ENCODE results near the gene TACR1. TPM values are rescaled to one million over a fixed set of nuclear protein-coding genes. Genes with fewer than 3 reads are reported as not detected.

TACR1 gene
- total RNA-seq, 1 donor from 2014 or later, result not detected

GRCh38 chr2:75025633-75026380 is 173.5 kb downstream of the TACR1 start:
- Mint-ChIP-seq H3K27me3 (ENCODE audit: low read depth) (peaks cover 2% of the 10 kb centered on the region), H3K9me3 (no peaks in the 10 kb centered on the region), H3K4me1 (ENCODE audit: low read depth) (peaks cover 7% of the 10 kb centered on the region), H3K36me3 (ENCODE audit: low read depth) (no peaks in the 10 kb centered on the region), H3K4me3 (ENCODE audit: low read depth) (no peak overlapping the region), H3K27ac (no peak overlapping the region)
- intact Hi-C loops (cut with micrococcal nuclease), result no loop called here
- no peak for DNase-seq (ENCODE audit: low spot score)

DNA sequence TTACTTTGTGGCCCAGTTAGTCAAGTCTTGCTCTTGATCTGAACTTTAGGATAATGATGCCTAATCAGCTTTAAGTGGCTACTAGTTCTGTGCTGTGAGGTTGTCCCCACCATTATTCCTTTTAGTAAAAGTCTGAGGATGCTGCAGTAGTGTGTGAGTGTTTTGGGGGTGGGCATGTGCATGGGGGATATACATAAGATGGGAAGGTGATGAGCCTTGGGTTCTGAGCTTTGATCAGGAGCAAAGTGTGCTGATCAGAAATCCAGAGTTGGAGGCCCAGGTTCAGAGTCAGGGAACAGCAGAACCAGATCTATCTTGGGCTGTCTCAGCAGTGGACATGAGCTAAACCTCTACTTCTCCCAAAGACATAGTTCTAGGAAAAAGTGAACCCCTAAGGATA is 174.1 kb downstream of the TACR1 start:
- Mint-ChIP-seq H3K4me1 (ENCODE audit: low read depth) (peaks cover 1% of the 10 kb centered on the region), H3K36me3 (ENCODE audit: low read depth) (no peaks in the 10 kb centered on the region), H3K4me3 (ENCODE audit: low read depth) (no peak overlapping the region), H3K27me3 (ENCODE audit: low read depth) (peaks cover 2% of the 10 kb centered on the region), H3K9me3 (no peaks in the 10 kb centered on the region), H3K27ac (no peak overlapping the region)
- intact Hi-C loops (cut with micrococcal nuclease), result no loop called here
- DNase-seq (ENCODE audit: low spot score), result no peak

GRCh38 chr2:75023666-75024455 is 175.5 kb downstream of the TACR1 start:
- Mint-ChIP-seq H3K9me3 (no peaks in the 10 kb centered on the region), H3K4me3 (ENCODE audit: low read depth) (no peak overlapping the region), H3K27ac (no peak overlapping the region), H3K36me3 (ENCODE audit: low read depth) (no peaks in the 10 kb centered on the region), H3K27me3 (ENCODE audit: low read depth) (peaks cover 2% of the 10 kb centered on the region), H3K4me1 (ENCODE audit: low read depth) (no peaks in the 10 kb centered on the region)
- intact Hi-C loops (cut with micrococcal nuclease), result no loop called here
- no peak for DNase-seq (ENCODE audit: low spot score)

DNA sequence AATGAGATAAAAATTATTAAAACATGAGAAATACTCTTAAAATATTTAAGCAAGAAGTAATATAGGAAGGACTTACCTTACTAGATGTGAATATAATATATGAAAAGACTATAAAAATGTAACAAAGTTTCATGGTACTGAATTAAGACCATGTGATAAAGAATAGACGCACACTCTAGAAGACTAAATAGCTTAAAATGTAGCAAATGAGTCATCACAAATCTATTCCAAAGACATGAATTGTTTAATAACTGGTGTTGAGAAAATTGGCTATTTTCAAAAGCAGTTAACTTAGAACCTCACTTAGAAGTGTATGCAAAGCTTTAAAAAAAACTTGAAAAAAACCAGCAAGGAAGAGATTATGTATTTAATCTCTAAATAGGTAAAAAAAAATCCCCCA is 176.8 kb downstream of the TACR1 start:
- Mint-ChIP-seq H3K4me3 (ENCODE audit: low read depth) (no peak overlapping the region), H3K9me3 (no peaks in the 10 kb centered on the region), H3K4me1 (ENCODE audit: low read depth) (no peaks in the 10 kb centered on the region), H3K27me3 (ENCODE audit: low read depth) (peaks cover 2% of the 10 kb centered on the region), H3K27ac (no peak overlapping the region), H3K36me3 (ENCODE audit: low read depth) (no peaks in the 10 kb centered on the region)
- no peak for DNase-seq (ENCODE audit: low spot score)
- intact Hi-C loops (cut with micrococcal nuclease), result no loop called here

- Mint-ChIP-seq H3K27ac (no peak overlapping the region), H3K27me3 (ENCODE audit: low read depth) (peaks cover 2% of the 10 kb centered on the region), H3K9me3 (no peaks in the 10 kb centered on the region), H3K4me3 (ENCODE audit: low read depth) (no peak overlapping the region), H3K4me1 (ENCODE audit: low read depth) (no peaks in the 10 kb centered on the region), H3K36me3 (ENCODE audit: low read depth) (no peaks in the 10 kb centered on the region)
- no peak for DNase-seq (ENCODE audit: low spot score)
- intact Hi-C loops (cut with micrococcal nuclease), result no loop called here
Observed at GRCh38 chr2:75021672-75022071, 177.6 kb downstream of the TACR1 start.

DNA sequence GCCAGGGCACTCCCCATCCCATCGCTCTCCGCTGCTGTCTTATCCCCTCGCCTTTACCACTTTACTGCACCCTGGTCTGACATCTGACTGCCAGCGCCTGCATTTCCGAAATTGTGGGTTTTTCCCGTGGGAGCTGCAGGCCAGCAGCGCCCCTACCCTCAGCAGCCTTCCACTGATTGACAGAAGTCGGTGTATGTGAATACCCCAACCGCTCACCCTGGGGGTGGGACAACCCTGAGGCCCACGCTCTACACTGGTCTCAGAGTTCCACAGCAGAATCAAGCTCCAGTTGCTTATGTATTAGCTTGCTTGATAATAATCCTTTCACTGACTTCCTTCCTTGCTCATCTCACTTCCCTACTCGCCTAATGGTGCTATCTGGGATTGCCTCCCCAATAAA is 178.8 kb downstream of the TACR1 start:
- H3K4me1 Mint-ChIP-seq (ENCODE audit: low read depth), result no peaks in the 10 kb centered on the region
- no peaks in the 10 kb centered on the region for H3K36me3 Mint-ChIP-seq (ENCODE audit: low read depth)
- no peak for DNase-seq (ENCODE audit: low spot score)
- H3K27me3 Mint-ChIP-seq (ENCODE audit: low read depth), result peaks cover 2% of the 10 kb centered on the region
- H3K9me3 Mint-ChIP-seq, result no peaks in the 10 kb centered on the region
- no peak overlapping the region for H3K4me3 Mint-ChIP-seq (ENCODE audit: low read depth)
- no peak overlapping the region for H3K27ac Mint-ChIP-seq
- intact Hi-C loops (cut with micrococcal nuclease), result no loop called here

GRCh38 chr2:75019790-75020189 is 179.5 kb downstream of the TACR1 start:
- Mint-ChIP-seq H3K4me1 (ENCODE audit: low read depth) (no peaks in the 10 kb centered on the region), H3K4me3 (ENCODE audit: low read depth) (no peak overlapping the region), H3K27me3 (ENCODE audit: low read depth) (peaks cover 4% of the 10 kb centered on the region), H3K9me3 (no peaks in the 10 kb centered on the region), H3K27ac (no peak overlapping the region), H3K36me3 (ENCODE audit: low read depth) (no peaks in the 10 kb centered on the region)
- intact Hi-C loops (cut with micrococcal nuclease), result no loop called here
- no peak for DNase-seq (ENCODE audit: low spot score)

DNA sequence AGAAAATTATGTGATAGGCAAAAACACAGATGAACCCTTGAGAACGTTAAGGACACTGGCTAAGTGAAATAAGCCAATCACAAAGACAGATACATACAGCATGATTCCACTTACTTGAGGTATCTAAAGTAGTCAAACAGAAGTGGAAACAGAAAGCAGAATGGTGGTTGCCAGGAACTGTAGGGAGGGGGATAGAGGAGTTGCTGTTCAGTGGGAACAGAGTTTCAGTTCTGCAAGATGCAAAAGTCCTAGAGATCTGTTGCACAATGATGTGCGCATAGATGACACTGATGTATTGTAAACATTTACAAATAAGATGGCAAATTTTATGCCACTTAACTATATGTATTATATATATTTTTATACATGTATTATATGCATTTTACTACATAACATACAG is 181.2 kb downstream of the TACR1 start:
- no peaks in the 10 kb centered on the region for H3K4me1 Mint-ChIP-seq (ENCODE audit: low read depth)
- H3K27me3 Mint-ChIP-seq (ENCODE audit: low read depth), result peaks cover 4% of the 10 kb centered on the region
- intact Hi-C loops (cut with micrococcal nuclease), result no loop called here
- no peak for DNase-seq (ENCODE audit: low spot score)
- H3K27ac Mint-ChIP-seq, result no peak overlapping the region
- no peak overlapping the region for H3K4me3 Mint-ChIP-seq (ENCODE audit: low read depth)
- H3K36me3 Mint-ChIP-seq (ENCODE audit: low read depth), result no peaks in the 10 kb centered on the region
- H3K9me3 Mint-ChIP-seq, result no peaks in the 10 kb centered on the region

GRCh38 chr2:75012080-75012479 is 187.2 kb downstream of the TACR1 start:
- Mint-ChIP-seq H3K9me3 (no peaks in the 10 kb centered on the region), H3K4me1 (ENCODE audit: low read depth) (no peaks in the 10 kb centered on the region), H3K4me3 (ENCODE audit: low read depth) (no peak overlapping the region), H3K27me3 (ENCODE audit: low read depth) (peaks cover 2% of the 10 kb centered on the region), H3K36me3 (ENCODE audit: low read depth) (no peaks in the 10 kb centered on the region), H3K27ac (no peak overlapping the region)
- no peak for DNase-seq (ENCODE audit: low spot score)
- intact Hi-C loops (cut with micrococcal nuclease), result no loop called here

DNA sequence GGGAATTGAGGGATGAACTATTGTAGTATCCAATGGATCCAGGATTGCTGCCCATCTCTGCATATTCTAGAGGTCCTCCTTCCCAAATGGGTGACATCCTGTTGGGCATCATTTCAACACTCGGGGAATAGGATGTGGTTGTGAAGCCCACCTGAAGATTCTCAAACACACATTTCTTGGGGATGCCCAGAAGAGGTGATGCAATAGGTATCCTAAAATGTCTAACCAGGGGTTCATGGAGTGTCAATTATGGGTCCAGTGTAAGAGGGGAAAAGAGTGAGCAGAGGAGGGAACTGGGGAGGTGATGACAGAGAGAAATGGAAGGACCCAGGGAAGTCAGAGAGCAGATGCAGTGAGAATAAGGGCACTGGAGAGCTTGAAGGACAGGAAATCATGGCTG is 188.7 kb downstream of the TACR1 start:
- H3K27me3 Mint-ChIP-seq (ENCODE audit: low read depth), result peaks cover 2% of the 10 kb centered on the region
- no peak for DNase-seq (ENCODE audit: low spot score)
- H3K4me3 Mint-ChIP-seq (ENCODE audit: low read depth), result no peak overlapping the region
- H3K27ac Mint-ChIP-seq, result no peak overlapping the region
- intact Hi-C loops (cut with micrococcal nuclease), result no loop called here
- H3K36me3 Mint-ChIP-seq (ENCODE audit: low read depth), result no peaks in the 10 kb centered on the region
- H3K4me1 Mint-ChIP-seq (ENCODE audit: low read depth), result no peaks in the 10 kb centered on the region
- no peaks in the 10 kb centered on the region for H3K9me3 Mint-ChIP-seq

- Mint-ChIP-seq H3K4me3 (ENCODE audit: low read depth) (no peak overlapping the region), H3K27ac (no peak overlapping the region), H3K9me3 (no peaks in the 10 kb centered on the region), H3K27me3 (ENCODE audit: low read depth) (no peaks in the 10 kb centered on the region), H3K4me1 (ENCODE audit: low read depth) (no peaks in the 10 kb centered on the region), H3K36me3 (ENCODE audit: low read depth) (no peaks in the 10 kb centered on the region)
- intact Hi-C loops (cut with micrococcal nuclease), result no loop called here
- DNase-seq (ENCODE audit: low spot score), result no peak
Observed at GRCh38 chr2:75007819-75008218, 191.5 kb downstream of the TACR1 start.

- H3K36me3 Mint-ChIP-seq (ENCODE audit: low read depth), result no peaks in the 10 kb centered on the region
- intact Hi-C loops (cut with micrococcal nuclease), result no loop called here
- H3K27me3 Mint-ChIP-seq (ENCODE audit: low read depth), result no peaks in the 10 kb centered on the region
- no peak overlapping the region for H3K4me3 Mint-ChIP-seq (ENCODE audit: low read depth)
- no peak overlapping the region for H3K27ac Mint-ChIP-seq
- no peaks in the 10 kb centered on the region for H3K9me3 Mint-ChIP-seq
- DNase-seq (ENCODE audit: low spot score), result no peak
- no peaks in the 10 kb centered on the region for H3K4me1 Mint-ChIP-seq (ENCODE audit: low read depth)
Observed at GRCh38 chr2:75007061-75007460, 192.3 kb downstream of the TACR1 start.

DNA sequence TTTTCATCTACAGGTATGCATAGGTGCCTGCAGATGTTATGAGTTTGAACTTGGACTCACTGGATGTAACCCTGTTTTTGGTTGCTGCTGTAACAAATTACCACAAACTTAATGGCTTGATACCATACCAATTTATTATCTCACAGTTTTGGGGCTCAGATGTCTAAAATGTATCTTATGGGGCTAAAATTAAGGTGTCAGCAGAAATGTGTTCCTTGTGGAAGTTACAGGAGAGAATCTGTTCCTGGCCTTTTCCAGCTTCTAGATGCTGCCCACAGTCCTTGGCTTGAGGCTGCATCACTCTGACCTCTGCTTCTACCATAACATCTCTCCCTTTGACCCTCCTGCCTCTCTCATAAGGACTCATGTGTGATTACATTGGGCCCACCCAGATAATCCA is 193.3 kb downstream of the TACR1 start:
- Mint-ChIP-seq H3K36me3 (ENCODE audit: low read depth) (no peaks in the 10 kb centered on the region), H3K9me3 (no peaks in the 10 kb centered on the region), H3K27me3 (ENCODE audit: low read depth) (no peaks in the 10 kb centered on the region), H3K27ac (no peak overlapping the region), H3K4me3 (ENCODE audit: low read depth) (no peak overlapping the region), H3K4me1 (ENCODE audit: low read depth) (no peaks in the 10 kb centered on the region)
- DNase-seq (ENCODE audit: low spot score), result no peak
- intact Hi-C loops (cut with micrococcal nuclease), result no loop called here
